ENCODE results near the gene RNF144A.

The RNF144A gene

DNA sequence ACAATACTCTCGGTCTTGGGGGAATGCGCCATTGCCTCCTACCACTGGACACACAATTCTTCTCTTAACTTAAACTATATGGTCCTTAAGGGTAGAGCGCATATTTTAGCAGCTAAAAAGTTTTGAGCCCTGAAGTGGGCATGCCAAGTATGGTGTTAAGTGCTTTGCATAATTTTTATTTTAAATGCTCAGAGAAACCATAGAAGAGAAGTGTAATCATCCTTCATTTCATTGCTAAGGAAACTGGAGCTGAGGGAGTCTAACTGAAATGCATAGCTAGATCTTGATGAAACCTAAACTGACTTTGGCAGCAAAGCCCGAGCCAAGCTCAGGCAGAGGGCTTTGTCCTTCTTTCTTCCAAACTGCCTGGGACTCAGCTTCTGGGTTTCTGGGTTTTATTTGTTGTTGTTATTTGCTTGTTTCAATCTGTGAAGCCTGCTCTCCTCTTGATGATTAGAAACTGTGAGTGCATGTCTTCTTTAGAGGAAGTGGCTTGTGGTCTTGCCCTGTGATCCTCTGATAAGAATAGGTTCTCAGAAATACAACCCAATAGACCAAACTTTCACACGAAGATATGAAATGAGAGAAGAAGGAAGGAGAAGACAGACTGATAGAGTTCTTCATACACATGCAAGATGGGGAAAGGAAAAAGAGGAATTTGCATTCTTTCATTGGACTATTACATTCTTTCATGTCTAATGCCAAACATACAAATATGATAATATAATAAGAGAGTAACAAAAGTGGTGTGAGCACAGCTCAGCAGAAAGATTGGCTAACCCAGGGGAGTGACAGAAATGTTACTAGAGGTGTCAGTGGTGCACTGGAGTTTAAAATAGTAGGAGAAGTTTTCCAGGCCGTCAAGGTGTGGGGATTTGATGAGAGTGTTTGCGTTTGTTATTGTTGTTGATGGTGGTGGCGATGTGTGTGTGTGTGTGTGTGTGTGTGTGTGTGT, 7.5 kb upstream of the RNF144A start:
- DNase-seq = no peak

DNA sequence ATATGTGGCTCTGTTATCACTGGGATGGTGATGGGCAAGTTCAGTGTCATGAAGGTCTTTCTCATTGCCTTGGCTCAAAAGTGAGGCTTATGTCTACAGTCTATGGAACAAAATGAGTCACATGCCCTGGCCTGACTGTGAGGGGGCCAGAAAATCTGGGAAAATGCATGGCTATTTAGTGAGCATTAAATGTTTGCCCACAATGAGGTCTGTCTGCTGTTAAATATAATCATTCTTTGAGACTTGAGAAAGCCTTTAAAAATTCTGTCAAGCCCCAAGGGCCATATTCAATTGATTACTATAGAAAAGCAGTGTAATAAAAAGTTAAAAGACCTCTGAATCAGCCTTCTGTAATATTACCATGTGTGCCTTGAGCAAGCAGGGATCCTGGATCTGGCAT, 5.5 kb upstream of the RNF144A start:
- no peak for DNase-seq

DNA sequence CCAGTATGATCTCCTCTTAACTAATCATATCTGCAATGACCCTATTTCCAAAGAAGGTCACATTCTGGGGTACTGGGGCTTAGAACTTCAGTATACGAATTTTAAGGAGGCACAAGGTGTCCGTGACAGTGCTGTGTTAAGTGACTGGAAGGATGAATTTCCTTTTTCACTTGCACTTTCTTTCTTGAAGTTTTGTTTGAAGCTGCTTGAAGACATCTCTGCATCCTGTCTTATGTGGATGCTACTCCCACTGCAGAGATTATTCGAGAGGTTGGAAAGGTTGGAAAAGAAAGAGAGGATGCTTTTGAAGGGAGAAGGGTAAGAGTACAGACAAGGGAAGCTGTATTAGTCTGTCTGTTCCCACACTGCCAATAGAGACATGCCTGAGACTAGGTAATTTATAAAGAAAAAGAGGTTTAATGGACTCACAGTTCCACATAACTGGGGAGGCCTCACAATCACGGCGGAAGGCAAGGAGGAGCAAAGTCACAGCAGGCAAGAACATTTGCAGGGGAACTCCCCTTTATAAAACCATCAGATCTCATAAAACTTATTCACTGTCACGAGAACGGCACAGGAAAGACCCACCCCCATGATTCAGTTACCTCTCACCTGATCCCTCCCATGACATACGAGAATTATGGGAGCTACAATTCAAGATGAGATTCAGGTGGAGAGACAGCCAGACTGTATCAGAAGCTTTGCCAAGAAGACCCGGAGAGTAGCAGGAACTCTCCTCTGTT, 3.6 kb upstream of the RNF144A start:
- no peak for DNase-seq

DNA sequence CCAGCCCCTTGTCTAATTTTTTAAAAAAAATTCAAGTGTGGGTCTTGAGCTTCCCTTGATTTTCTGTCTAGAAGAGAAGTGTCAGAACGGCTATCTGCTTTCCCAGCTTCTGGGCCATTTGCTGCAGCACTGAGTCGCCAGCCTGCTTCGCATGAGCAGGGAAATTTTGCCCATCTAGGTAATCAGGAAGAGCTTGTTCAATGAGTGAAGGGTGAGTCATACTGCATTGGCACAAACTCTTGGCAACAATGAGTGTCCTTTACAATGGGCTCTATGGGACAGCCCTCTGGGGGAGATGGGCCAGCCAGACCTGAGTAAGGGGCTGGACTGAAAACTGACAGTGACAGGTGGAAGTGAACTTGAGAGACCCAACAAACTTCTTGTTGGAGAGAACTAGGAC, 2.4 kb upstream of the RNF144A start:
- no peak for DNase-seq

DNA sequence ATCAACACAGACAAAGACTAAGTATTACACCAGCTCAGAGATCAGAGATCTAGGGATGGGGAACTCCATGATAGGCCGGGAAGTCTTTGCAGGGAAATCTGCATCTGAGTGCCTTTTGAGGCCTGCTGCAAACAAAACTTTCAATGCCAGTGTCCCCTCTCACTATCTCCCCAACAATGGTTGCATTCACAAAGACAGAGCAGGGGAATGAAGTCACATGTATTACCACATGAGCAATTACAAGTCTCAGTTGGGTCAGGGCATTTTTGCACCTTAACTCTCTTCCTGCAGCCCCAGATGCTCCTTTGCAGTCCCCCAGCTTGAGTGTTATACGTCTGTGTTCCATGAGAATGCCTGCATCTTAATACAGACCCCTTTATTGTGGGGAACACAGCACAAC, 1.8 kb upstream of the RNF144A start:
- DNase-seq = no peak

DNA sequence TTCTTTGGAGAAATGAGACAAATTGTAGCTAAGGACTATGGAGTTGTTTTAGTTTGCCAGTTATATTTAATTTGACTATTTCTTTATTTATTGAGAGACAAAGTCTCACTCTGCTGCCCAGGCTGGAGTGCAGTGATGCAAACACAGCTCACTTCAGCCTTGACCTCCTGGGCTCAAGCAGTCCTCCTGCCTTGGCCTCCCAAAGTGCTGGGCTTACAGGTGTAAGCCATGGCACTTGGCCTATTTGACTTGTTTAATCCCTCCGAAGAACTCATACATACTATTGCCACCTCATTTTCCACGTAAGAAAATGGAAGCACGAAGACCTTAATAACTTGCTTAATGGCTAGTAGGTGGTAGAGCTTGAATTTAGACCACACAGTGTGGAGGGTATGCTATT, 988 bp upstream of the RNF144A start:
- DNase-seq = no peak

DNA sequence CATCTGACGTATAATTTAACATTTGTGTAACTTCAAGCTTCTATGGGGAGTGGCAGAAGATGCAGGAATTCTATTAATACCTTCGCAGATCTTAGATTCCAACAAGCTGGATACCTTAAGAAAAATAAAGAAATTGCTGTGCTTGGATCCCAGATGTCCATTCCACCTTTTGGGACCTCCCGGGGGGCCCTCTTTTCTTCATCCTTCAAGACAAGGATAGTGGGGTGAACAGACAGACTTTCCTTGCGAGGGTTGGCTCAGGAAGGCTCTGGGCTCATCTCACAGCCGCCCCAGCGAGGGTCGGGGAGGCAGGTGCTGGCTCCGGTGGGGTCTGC, 509 bp upstream of the RNF144A start:
- DNase-seq = no peak

DNA sequence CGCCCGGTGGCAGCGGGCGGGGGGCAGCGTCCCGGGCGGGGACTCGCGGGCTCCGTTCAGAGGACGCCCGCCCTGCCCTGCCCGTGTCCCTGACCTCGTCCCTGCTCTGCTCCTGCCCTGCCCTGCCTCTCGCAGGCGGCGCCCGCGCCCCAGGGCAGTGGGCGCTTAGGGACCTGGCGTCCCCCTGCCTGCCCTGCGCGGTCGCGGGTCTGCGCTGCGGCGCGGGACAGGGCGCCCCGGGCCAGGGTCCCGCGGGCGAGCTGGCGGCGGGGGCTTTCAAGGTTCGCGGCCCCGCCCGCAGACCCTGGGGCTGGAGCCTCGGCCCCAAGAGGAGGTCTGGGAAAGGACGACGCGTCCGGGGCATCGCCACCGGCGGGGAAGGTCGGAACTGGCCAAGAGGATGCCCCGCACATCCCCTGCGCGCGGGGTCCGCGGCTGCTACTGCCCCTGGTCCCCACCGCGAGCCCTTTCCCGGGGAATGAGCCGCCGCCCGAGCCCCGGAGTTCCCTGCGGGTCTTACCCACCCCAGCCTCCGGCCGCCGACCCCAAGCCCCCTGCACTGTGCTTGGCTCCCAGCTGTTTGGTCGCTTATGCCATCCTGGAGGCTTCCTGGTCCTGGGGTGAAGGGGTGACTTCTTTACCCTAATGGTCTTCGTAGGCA, 679 bp downstream of the RNF144A start:
- DNase-seq = no peak

DNA sequence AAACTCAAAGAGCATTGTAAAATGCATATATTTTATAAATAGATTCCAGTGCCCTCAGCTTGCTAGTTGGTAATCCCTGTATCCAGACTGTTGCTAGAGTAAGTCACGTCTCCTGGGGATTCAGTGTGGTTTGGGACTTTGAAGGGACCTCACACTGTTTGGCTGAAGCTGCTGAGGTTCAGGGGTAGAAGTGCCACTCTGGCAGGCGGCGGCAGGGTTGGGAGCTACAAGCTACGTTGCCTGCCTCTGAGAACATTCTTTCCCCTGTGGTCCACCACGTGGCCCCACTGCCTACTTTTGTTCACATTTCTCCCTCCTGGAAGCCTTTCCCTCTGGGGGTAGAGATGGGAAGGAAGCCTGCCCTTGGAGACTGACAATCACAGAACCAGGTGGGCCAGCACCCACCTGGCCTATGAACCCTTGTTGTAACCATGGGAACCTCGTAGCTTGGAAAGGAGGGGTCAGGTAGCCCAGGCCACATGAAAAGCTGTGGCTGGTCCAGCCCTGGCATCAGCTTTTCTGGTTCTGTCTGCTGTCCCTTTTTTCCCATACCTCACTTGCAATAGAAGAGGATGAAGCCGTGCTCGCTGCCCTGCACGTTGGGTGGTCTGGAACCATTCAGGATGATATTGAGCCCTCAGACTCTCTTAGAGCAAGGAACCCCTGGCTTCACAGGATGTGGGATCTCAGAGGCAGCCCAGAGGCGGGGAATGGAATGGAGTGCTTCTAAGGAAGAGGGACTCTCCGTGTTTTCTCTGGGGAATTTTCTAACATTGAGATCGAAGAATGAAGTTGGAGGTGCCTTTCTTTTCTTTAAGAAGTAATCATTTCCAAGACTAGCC, 2.9 kb downstream of the RNF144A start:
- DNase-seq = no peak

DNA sequence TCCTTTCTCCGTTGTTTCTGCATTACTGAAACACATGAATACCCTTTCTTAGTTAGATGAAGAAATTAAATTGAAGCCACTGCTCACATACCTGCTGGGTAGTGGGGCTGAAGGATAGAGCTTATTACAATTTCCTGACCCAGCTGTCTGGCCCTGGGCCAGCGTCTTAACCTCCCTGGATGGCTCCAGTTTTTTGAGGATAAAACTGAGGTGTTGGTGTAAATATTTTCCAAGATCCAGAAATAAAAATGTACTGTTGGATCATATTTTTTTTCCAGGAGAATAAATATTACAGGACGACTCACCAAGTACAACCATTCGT, 3.5 kb downstream of the RNF144A start:
- no peak for DNase-seq

DNA sequence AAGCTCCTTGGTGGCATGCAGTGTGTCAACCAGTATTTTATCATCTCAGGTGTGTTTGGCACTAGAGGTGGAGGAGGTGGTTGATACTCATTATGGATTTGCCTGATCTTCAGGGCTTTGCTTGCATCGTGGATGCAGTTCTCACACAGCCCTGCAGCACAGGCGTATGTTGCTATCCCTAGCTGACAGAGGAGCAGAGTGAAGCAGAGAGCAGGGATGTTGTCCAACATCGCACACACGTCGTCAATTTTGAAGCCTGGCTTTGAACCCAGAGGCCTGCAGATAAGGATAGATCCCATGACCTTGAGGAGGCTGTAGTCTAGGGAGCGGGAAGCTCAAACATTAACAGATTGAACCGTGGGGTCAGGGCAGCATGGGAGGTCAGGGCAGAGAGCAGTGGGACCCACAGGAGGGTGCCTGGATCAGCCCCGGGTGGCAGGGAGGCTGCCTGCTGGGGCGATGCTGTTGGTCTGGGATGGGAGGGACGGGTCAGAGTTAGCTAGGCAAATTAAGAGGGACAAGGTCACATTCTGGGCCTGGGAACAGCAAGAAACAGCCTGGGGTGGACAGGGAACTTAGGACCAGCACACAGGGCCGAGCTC, 4.2 kb downstream of the RNF144A start:
- no peak for DNase-seq

DNA sequence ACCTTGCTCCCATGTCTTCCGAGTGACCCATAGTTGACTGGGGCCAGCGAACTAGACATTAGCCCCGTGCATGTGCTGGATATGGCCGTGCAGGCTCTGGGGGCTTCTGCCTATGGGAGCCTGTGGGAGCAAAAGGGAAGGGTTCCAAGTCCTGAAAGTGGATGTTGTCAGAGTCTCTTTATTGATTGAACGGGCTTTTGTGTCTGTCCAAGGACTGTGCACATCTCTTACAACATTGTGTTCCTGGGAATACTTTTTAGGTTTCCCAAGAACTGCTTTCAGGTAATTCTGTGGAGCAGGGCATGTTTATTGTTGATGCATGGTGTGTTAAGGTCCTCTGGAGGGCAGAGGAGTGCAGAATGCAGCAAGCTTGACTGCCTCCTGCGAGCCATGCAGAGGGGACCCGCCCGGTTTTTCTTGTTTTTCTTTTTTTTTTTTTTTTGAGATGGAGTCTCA, 5.0 kb downstream of the RNF144A start:
- DNase-seq = no peak

DNA sequence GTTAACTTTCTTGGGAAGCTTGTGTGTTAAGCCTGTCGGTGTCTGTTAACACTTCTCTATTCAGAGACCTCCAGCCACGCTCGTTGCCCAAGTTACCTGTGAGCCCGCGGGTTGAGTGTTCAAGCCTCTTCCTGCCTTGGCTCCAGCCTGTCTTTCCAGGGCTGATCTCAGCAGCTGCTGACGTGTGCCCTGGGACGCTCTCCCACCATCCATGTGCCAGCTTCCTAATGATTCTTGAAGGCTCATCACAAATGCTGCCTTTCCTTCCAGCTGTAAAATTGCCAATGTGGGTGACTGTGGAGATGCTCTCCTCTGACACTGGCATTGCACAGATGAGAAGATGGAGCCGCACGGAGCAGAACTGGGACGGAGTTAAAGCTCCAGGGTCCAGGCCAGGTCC, 6.1 kb downstream of the RNF144A start:
- no peak for DNase-seq

DNA sequence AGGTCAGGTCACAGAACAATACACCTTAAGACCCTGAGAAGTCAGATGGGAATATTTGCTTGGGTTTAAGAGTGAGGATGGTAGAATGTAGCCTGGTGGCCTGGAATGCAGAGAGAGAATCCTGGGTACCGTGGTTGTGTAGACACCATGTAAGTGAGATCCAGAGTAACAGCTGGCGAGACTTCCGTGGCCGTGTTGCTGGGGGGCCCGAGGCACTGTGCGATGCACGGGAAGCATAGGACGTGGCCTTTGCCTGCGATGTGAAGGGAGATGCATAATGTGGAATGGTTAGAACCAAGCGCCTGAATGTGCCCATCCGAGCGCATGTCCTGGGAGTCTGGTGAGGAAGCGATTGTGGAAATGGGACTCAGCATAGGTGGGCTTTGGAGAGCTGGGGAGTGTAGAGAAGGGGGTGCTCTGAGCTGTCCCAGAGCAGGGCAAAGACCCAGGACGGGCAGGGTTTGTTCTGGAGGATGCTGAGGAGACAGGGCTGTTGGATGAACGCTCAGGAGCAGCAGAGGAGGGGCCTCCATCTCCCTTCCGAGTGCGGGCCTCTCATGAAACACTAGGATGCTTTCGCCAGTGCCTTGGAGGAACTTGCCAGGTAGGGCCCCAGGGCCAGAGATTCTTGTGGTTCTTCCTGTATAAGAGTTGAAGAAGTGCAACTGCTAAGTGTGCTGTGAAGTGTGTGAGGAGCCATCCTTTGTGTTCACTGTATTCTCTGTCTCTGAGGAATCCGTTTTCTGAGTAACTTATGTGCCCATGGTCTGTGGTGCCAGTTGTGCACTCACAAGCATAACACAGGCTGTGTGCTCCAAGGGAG, 7.1 kb downstream of the RNF144A start:
- DNase-seq = no peak

DNA sequence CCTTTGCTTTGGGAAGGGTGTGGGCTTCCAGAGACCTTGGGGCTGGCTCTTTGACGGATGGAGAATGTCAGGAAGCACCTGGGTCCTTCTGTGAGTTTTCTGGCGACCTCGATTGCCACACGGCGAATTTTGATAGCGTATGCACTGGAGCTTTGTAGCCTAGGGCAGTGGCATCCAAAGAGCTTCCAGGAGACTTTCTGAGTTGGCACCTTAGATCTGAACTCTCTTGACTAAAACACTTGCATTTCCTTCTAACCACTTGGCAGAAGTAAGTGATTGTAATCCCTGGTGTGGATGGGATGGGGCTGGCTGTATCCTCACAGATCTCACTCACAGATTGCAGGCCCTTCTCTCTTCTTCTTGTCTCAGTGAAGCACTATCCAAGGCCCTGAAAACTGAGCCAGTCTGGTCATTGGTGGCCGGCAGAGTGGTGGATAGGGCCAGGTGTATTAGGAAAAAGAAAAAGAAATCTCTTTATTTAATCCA, 7.8 kb downstream of the RNF144A start:
- no peak for DNase-seq

DNA sequence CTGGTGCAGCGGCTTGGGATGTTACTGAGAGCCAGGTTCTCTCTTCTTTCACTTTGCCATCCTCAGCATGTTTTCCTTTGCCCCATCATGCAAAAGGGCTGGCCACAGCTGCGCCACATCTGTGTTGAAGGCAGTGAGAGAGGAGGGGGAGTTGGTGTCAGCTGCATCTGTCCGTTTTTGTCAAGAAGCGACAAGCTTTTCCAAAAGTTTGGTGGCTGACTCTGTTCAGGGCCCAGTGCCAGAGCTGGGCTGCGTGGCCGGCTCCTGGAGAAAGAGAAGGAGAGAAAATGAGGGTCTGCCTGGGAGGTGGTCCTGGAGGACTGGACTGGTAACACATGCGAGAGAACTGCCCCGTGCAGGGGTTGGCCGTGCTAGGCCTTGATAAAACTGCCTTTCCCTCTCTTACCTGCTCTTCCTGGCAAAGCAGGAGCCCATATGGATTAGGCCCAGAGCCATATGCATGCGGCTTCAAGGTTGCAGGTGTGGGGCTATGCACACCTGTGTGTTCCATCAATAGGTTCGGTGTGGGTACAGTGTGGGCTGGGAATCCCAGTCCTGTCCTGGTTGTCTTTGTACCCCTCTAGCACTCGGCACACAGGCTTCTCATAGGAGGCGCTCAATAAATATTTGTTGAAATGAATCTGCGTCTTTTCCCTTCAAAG, 9.0 kb downstream of the RNF144A start:
- DNase-seq = no peak

DNA sequence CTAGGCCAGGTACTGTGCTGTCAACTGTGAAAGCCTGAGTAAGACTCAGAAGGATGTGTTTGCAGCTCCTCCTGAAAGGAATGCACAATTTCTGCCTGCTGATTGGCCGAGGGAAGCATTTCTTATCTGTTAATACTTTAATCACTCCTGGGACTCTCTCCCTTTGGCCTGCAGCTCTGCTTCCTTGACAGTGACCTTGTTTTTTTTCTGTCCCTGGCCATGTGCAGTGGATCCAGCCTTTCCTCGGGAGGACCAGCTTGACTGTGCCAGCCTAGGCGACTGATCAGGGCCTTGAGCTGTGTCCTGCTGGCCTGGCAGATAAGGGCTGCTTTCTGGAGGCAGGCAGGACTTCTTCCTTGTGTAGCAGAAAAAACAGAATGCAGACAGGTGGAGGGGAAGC, 10.0 kb downstream of the RNF144A start:
- DNase-seq = no peak

DNA sequence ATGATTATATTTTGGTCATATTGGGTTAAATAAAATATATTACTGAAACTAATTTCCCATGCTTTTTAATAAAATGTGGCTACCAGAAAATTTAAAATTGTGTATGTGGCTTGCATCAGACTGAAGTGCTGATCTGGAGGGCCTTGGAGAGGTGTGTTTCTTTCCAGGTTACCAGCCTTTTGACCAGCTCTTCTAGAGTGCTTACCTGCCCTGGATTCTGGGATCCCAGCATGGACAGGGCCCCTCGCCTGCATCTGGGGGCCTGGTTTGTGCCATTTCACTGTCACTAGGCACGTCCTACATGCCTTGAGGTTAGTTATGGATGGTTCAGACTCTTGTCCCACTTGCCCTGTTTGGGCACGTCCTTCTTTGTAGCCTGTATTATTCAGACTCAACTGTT, 10.5 kb downstream of the RNF144A start:
- DNase-seq = no peak

DNA sequence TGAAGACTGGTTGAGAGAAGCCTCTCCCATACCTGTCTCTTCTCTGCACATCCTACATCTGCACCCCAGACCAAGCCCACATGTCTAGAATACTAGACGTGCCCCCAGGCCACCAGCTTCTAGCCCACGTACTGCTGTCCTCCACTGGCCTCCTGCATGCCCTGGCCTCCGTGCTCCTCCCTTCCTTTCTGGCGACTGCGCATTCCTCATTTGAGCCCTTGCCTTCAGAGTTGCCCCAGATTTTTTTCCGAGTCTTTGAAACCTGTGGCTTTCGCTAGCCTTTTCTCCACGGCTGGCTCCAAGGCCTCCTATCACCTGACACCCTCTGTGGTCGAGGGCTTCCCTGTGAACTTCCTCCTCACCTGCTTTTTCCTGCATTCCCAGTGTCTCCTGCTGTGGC, 11.2 kb downstream of the RNF144A start:
- DNase-seq = no peak

DNA sequence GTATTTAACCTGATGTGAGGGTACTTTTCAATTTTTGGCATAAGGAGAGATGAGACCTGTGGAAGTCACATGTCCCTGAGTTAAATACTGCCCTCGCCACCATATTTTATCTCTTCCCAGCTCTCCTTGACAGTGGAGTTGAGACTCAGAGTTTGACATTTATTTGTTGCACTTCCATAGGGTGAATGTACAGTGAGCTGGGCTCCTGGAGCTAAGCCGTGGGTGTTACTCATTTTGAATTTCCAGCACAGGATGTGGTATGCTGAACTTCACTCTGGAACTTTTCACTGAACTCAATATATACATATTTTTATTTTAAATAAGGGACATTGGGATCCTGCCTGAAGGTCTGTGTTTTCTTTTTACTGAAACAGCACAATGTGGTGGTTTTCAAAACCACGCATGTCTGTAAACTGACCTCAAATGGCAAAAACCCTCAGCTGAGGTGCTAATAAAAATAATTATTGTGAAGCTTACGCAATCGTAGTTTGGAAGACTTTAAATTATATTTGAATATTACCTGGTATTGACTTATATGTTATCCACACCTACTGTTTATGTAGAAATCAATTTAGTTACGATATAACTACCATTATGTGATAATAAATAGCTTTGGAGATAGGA, 12.1 kb downstream of the RNF144A start:
- DNase-seq = no peak

Data from activated T-cell treated with anti-CD3 and anti-CD28 coated beads, Interleukin-2, amount 50 U/mL, for 1 hour (primary cell).